Erythroblast (primary cell): ENCODE measurements around the gene PCDH1.

Source experiments
- GATA1 ChIP-seq: IDR thresholded peaks from 2 replicates; pipeline ENCODE4 v1.6.1; 2011; ENCODE audit warnings: low read depth, mild to moderate bottlenecking, control low read depth, low read length, moderate library complexity
- POLR2A ChIP-seq: IDR thresholded peaks from 2 replicates; pipeline ENCODE4 v1.6.1; 2011; ENCODE audit warnings: mild to moderate bottlenecking, low read length

DNA sequence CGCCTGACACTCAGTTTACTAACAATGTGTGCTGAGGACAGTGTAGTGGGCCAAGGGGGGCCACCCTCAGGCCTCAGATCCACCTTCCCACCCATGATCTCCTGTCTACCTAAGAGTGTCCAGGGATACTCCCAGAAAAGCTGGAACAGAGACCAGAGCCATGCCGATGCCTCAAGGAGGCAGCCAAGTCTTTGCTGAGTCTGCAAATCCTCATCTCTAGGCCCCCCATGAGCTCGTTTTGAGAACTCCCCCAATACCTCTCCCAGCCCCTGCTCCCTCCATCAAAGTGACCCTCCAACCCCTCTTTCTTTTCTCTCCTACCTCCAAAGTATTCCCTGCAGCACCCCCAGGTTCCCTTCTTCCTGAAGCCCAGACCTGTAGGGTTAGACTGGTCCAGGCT, 53.5 kb downstream of the PCDH1 start:
- TF ChIP-seq POLR2A, result no peak
- TF ChIP-seq GATA1, result no peak
